Parathyroid adenoma (tissue), 2 donors: ENCODE results near the gene CLRN2.

Experiments used
- H2AFZ ChIP-seq: fragments of 300-600 bp; sonication (generic); one replicate; pipeline ENCODE4 v1.7.0; 2017; ENCODE audit warnings: antibody characterized with exemption, mild to moderate bottlenecking
- H3K27ac ChIP-seq: fragments of 300-600 bp; sonication (generic); one replicate; pipeline ENCODE4 v1.7.0; 2017
- H3K27me3 ChIP-seq: fragments of 300-600 bp; sonication (generic); one replicate; pipeline ENCODE4 v1.7.0; 2017; ENCODE audit warnings: low read length; ENCODE audit not compliant: control insufficient read depth, insufficient read depth
- H3K36me3 ChIP-seq: fragments of 300-600 bp; sonication (generic); one replicate; pipeline ENCODE4 v1.7.0; 2017; ENCODE audit warnings: low read length; ENCODE audit not compliant: control insufficient read depth, insufficient read depth
- H3K4me1 ChIP-seq: fragments of 300-600 bp; sonication (generic); one replicate; pipeline ENCODE4 v1.7.0; 2017; ENCODE audit warnings: control low read depth
- H3K4me2 ChIP-seq: fragments of 300-600 bp; sonication (generic); one replicate; pipeline ENCODE4 v1.7.0; 2017; ENCODE audit warnings: low read length
- H3K4me3 ChIP-seq: fragments of 300-600 bp; sonication (generic); one replicate; pipeline ENCODE4 v1.7.0; 2017; ENCODE audit warnings: low read depth, low read length
- H3K79me2 ChIP-seq: fragments of 300-600 bp; sonication (generic); one replicate; pipeline ENCODE4 v1.7.0; 2017; ENCODE audit warnings: control low read depth
- H3K9ac ChIP-seq: fragments of 300-600 bp; sonication (generic); one replicate; pipeline ENCODE4 v1.7.0; 2017; ENCODE audit warnings: mild to moderate bottlenecking
- H3K9me3 ChIP-seq: fragments of 300-600 bp; sonication (generic); one replicate; pipeline ENCODE4 v1.7.0; 2017; ENCODE audit warnings: low read length; ENCODE audit not compliant: control insufficient read depth
- TF ChIP-seq, protein P1 (sequence below): fragments of 300-600 bp; sonication (generic); IDR thresholded peaks from one replicate; pipeline ENCODE4 v1.7.0; 2017; ENCODE audit warnings: antibody characterized with exemption, mild to moderate bottlenecking
- donor health status: primary hyperparathyroidism.

The CLRN2 gene, protein sequence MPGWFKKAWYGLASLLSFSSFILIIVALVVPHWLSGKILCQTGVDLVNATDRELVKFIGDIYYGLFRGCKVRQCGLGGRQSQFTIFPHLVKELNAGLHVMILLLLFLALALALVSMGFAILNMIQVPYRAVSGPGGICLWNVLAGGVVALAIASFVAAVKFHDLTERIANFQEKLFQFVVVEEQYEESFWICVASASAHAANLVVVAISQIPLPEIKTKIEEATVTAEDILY

DNA sequence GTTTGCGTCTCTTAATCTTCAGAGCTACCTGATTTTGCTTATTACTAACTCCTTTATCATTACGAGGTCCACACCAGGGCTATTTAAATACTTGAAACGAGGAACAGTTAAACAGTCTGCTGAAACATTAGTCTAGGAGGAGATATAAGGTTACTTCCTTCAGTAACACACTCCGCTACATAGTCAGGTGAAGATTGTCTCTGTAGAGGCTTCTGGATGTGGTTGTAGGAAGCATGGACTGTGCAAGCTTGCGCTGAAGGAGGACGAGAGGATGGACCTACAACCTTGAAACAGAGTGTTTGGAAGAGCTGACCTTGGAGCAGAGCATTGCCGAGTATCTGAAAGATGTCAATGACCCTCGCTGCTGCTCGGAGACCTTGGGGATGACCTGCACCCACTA, at the start of gene CLRN2:
CLRN2 (plus strand) TSS at position 301 of the 400 bp plus-strand sequence. CDS start 102 bp downstream, outside the sequence.
- Histone ChIP-seq H3K9ac (no peak within 1 kb of the TSS), H3K9me3 (no peaks in the 10 kb centered on the region), H3K4me1 (peaks cover 3% of the 10 kb centered on the region), H3K4me3 (no peak within 1 kb of the TSS), H2AFZ (no peak within 1 kb of the TSS), H3K27ac (no peak within 1 kb of the TSS), H3K4me2 (peak within 1 kb of the TSS; percentile 20), H3K27me3 (no peaks in the 10 kb centered on the region), H3K36me3 (no peaks in the 10 kb centered on the region), H3K79me2 (no peaks in the 10 kb centered on the region)
- TF ChIP-seq, protein P1, sequence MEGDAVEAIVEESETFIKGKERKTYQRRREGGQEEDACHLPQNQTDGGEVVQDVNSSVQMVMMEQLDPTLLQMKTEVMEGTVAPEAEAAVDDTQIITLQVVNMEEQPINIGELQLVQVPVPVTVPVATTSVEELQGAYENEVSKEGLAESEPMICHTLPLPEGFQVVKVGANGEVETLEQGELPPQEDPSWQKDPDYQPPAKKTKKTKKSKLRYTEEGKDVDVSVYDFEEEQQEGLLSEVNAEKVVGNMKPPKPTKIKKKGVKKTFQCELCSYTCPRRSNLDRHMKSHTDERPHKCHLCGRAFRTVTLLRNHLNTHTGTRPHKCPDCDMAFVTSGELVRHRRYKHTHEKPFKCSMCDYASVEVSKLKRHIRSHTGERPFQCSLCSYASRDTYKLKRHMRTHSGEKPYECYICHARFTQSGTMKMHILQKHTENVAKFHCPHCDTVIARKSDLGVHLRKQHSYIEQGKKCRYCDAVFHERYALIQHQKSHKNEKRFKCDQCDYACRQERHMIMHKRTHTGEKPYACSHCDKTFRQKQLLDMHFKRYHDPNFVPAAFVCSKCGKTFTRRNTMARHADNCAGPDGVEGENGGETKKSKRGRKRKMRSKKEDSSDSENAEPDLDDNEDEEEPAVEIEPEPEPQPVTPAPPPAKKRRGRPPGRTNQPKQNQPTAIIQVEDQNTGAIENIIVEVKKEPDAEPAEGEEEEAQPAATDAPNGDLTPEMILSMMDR: no peak

DNA sequence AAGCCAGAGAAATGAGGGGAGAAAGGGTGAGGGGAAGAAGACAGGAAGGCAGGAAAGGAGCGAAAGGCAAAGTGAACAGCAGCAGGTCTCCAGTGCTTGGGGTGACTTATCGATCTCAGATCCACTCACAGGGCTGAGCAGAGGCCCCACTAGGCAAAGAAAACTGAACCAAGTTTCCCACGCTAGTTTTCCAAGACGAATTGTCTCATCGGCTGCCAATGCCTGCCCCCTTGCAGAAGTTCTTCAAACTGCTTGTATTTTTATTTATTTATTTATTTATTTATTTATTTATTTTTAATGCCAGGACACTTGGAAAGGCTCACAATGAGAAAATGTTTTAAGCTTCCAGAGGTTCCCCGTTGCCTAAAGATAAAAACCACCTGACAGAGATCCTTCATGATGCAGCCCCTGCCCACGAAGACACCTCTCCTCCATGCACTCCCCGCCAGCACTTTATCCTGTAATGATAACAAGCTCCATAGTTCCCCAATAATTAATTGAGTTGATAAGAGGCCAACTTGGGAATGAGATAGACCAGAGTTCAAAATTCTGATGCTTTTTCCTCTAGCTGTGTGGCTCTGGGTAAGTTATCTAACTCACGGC, 46.2 kb upstream of the CLRN2 start:
- H3K4me2 ChIP-seq: no peak overlapping the region
- H3K9me3 ChIP-seq: no peaks in the 10 kb centered on the region
- no peak overlapping the region for H3K4me3 ChIP-seq
- no peak overlapping the region for H3K9ac ChIP-seq
- H2AFZ ChIP-seq: no peak overlapping the region
- no peaks in the 10 kb centered on the region for H3K36me3 ChIP-seq
- TF ChIP-seq, protein P1: peak; percentile 17
- no peaks in the 10 kb centered on the region for H3K4me1 ChIP-seq
- H3K27me3 ChIP-seq: no peaks in the 10 kb centered on the region
- no peak overlapping the region for H3K27ac ChIP-seq
- H3K79me2 ChIP-seq: no peaks in the 10 kb centered on the region

DNA sequence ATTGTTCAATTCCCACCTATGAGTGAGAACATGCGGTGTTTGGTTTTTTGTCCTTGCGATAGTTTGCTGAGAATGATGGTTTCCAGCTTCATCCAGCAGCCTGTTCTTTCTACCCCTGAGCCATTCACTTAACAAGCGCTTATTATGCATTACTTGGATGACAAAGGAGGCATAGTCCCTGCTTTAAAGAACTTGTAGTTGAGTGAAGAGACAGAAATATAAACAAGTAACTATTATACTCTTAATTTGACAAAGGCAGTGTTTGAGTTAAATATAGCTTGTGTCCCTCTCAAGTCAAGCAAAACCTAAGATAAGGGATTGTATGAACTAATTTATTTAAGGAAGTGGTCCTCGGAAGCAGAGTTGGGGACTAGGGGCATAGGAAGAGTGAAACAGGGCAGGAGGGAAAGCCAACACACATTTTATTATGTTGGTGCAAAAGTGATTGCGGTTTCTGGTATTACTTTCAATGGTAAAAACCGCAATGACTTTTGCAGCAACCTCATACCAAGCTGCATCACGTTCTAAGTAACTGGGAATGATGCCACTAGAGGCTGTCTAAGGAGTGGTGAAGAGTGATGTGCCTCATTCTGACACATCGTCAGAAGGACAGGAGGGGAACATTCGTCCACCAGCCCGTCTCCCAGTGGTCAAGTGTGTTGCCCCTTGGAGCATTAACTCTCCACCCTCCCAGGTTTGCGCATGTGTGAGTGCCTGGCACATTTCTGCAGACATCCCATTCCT, 44.9 kb upstream of the CLRN2 start:
- Histone ChIP-seq H3K27me3 (no peaks in the 10 kb centered on the region), H3K27ac (no peak overlapping the region), H2AFZ (no peak overlapping the region), H3K79me2 (no peaks in the 10 kb centered on the region), H3K4me1 (no peaks in the 10 kb centered on the region), H3K36me3 (no peaks in the 10 kb centered on the region), H3K4me3 (no peak overlapping the region), H3K9me3 (no peaks in the 10 kb centered on the region), H3K4me2 (no peak overlapping the region), H3K9ac (no peak overlapping the region)
- TF ChIP-seq, protein P1: no peak

DNA sequence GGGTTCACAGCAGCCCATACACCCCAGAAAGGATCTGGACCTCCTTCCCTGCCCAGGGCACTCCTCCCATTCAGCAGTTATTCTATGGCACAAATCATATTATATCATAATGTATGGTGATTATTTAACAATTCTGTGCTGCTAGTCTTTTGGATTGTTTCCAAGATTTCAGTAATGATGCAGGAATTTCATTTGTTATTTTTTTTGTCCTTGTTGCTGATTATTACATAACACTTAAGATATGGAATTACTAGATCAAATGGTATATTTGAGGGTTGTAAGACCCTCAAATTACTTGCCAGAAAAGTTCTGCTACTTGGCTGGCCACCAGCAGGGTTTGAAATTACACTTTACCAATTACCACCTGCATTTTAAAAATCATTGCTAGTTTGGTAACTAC, 39.5 kb upstream of the CLRN2 start:
- no peaks in the 10 kb centered on the region for H3K27me3 ChIP-seq

More for the DNA sequence above, 39.5 kb upstream of the CLRN2 start:
- H3K4me1 ChIP-seq: no peaks in the 10 kb centered on the region
- no peak overlapping the region for H3K27ac ChIP-seq
- H3K4me2 ChIP-seq: no peak overlapping the region
- no peaks in the 10 kb centered on the region for H3K79me2 ChIP-seq
- H3K4me3 ChIP-seq: no peak overlapping the region
- no peaks in the 10 kb centered on the region for H3K9me3 ChIP-seq
- H2AFZ ChIP-seq: no peak overlapping the region
- no peak overlapping the region for H3K9ac ChIP-seq
- TF ChIP-seq, protein P1: no peak
- no peaks in the 10 kb centered on the region for H3K36me3 ChIP-seq
